NCI-H2196 treated with DMSO at 0.1 percent for 48 hours (cell line): Measurements from ENCODE around the gene YIPF7.
A peak's percentile ranks its signal among the peaks of the same experiment; 100 is the strongest.

Experiments used
- DNase-seq: peaks from one replicate; lab custom pipeline; 2025; ENCODE audit not compliant: unreplicated experiment; lab: John Stamatoyannopoulos, UW

The YIPF7 gene

DNA sequence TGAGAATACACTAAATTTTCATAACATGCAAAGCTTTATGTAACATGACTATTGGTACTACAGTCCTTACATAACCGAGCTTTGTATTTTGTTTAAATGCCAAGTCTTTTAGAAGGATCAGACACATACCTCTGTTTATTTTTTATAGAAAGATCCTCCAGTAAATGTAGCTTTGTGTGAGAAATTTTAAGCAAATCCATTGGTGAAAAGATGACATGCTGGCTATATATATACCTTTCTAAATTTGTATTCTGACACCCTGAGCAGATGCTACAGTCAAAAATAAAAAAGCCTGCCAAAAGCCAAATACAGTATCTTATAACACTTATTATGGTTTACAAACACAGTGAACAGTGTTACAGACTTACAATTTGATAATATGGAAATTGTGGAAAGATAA lies at the start of gene YIPF7:
TSS of gene YIPF7 (minus strand) at position 201 of the 400 bp plus-strand sequence. CDS start 1,525 bp downstream, outside the sequence.
- no peak for DNase-seq

DNA sequence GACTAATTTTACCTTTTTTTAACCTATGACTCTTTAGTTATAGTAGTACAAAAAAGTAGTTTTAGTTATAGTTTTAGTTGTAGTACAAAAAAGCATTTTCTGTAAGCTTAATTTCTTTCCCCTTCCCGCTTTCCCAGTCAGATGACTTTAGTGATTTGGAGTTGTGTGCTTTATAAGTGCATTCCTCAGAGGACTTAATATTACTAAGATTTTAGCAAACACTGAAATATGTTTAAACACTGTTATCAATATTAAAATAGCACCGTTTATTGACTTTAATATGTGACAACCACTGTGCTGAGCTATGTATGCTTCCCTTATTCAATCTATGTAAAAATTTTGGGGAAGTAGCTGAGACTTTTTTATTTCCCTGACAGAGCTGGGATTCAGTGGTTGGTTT lies 49.6 kb upstream of the YIPF7 start:
- DNase-seq, result no peak

DNA sequence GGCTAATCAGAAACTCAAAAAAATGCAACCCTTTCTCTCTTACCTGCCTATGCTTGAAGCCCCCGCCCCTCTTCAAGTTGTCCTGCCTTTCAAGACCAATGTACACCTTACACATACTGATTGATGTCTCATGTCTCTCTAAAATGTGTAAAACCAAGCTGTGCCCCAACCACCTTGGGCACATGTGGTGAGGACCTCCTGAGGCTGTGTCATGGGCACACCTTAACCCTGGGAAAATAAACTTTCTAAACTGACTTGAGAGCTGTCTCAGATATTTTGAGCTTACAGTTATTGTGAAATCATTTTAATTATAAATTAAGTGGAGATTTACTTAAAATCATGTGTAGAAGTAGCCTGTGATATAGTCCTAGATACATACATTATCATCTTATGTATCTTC lies 49.0 kb upstream of the YIPF7 start:
- no peak for DNase-seq

DNA sequence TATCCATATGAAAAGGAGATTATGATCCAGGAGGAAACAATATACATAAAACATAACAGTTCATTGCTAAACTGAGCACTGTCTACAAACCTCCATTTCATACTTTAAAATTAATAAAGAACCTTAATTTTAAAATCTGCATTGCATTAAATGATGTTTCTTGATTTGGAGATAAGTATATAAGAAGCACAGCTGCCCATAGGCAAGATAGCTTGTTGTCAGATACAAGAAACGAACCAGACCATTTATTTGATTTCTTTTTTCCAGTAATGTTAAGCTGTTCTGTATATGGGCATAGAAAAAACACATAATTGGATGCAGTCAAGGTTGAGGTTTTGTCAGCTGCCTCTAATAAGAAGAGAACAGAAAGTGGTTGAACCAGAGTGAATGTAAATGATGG lies 33.2 kb upstream of the YIPF7 start:
- no peak for DNase-seq

DNA sequence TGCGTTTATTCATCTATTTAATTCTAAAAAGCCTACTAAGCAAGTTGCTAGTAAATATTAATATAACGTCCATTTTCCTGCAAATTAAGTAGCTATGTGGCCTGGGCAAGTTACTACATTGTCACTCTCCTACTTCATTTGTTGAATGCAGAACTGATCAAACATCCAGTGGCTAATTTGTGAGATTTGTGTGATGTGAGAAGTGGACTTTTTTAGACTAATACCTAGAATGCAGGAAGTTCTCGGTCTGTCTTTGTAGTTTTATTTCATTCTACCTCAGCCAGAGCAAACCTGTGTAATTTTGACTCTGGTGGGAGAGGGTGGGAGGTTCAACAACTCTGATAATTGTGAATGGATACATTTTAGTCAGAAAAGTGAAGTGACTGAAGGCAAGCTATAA lies 27.6 kb upstream of the YIPF7 start:
- DNase-seq, result no peak

DNA sequence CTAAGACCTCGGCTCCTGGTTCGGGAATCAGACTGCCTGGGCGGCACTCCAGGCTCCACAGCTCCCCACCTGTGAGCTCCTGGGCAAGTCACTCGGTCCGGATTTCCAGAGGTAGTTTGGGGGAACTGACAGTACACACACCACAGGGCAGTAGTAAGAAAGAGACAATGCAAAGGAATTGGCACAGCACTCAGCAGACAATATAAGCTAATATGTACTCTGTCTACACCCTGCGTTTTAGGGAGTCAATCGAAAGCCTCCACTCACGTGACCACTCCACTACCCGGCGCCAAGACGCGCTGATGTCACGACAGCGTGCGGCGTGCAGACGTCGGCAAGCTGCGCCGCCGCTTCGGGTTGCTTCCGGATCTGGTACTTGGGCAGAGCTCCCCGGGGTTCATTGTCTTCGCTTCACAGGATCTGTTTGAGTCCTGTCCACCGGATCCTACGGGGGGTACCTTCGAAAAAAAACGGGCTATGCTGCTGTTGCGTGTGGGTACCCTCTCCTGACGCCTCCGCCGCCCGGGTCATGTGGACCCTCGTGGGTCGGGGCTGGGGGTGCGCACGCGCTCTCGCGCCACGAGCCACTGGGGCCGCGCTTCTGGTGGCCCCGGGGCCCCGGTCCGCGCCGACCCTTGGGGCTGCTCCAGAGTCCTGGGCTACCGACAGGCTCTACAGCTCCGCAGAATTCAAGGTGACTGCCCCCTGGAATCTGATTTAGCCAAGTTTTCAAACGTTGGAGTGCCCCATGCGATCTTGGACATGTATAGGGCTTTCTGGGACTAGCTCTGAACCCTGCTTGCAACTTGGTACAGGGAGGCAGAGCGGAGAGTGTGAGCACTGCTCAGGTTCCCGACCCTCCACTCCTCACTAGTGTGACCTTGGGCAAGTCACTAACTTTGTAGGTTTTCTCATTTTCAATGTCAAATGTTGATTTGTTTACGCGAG lies 26.9 kb upstream of the YIPF7 start, which contains the start of gene GUF1:
TSS of gene GUF1 (plus strand) at position 327 of the 948 bp plus-strand sequence. CDS start at position 530, 203 bp downstream.
- peak; percentile 79 for DNase-seq

DNA sequence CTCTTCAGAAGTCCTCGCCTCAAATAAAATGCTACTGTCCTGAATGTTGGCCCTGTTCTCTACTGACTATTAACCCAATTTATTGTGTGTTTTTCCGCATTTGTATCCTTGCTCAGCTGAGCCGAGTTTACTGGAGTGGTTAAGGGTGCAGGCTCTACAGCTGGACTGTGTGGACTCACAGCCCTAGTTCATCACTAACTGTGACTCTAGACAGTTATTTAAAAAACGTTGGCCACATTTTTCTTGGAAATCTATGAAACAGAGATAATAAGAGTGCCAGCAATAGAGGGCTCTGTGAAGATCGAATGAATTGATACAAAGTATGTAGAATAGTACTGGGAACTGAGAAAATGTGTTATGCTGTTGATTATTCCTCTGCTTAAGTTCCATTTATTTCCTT lies 23.9 kb upstream of the YIPF7 start:
- no peak for DNase-seq

DNA sequence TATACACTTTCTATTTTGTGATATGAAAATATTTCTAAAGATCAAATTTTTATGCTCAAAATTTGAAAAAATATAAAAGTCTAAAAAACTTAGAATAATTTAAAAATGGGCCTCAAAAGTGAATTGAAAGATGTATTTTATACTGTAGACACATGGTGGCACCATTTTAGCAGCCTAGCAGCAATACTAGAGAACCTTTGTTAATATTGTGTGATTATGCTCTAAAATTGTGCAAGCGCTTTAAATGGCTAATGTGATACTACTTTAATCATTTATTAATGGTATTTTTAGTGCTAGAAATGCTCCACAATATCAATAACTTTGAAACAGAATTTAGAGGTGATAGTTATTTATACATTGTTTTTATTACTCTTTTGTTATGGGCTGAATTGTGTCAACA lies 23.0 kb upstream of the YIPF7 start:
- no peak for DNase-seq

DNA sequence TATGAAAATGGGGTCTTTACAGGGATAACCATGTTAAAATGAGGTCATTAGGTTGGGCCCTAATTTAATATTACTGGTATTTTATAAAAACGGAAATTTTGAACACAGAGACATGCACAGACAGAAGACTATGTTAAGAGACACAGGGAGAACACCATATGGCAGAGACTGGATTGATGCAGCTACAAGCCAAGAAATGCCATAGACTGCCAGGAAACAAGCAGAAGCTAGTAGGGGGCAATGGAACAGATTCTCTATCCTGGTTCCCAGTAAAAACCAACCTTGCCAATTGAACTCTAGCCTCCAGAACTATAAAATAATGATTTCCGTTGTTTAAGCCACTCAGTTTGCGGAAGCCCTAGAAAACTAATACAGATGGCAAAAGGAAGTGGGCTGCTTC lies 20.2 kb upstream of the YIPF7 start:
- no peak for DNase-seq

DNA sequence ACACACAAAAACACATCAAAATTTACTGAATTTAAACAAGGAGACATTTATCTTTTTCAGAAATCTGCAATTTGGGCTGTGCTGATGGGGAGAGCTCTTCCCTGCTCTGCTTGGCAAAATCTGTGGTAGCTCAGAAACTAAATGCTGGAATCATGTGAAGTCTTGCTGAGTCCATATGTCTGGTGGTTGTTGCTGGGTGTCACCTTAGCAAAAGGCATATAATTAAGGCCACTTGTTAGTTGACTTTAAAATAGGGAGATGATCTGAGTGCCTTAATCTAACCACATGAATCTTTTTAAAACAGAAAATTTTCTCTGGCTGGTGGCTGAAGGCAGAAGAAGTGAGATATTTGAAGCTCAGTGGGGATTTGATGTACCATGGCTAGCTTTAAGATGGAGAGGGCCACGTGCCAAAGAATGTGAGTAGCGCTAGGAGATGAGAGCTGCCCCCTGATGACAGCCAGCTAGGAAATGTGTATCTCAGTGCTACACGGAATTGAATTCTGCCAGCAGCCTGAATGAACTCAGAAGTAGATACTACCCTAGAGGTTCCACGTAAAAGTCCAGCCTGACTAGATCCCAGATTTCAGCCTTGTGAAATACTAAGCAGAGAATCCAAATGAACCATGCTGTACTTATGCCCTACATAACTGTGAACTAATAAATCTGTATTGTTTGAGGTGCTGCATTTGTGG lies 19.2 kb upstream of the YIPF7 start:
- no peak for DNase-seq

DNA sequence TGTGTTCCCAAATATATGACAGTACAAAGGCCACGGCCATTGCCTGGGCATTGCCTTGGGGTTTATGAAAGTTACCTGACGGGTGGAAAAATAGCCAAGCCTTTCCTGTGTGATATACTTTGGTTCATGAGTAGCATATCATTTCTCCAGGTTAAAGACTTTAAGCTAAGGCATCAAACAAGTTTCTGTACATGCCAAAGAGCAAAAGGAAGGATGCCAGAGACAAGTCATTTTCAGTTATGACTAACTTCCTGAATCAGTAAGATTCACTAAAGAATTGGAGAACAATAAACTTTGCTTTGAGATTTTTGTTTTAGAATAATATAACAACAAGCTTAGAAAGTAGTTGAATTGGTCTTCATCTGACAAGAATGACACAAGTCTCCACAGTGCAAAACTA lies 17.1 kb upstream of the YIPF7 start:
- DNase-seq, result no peak

DNA sequence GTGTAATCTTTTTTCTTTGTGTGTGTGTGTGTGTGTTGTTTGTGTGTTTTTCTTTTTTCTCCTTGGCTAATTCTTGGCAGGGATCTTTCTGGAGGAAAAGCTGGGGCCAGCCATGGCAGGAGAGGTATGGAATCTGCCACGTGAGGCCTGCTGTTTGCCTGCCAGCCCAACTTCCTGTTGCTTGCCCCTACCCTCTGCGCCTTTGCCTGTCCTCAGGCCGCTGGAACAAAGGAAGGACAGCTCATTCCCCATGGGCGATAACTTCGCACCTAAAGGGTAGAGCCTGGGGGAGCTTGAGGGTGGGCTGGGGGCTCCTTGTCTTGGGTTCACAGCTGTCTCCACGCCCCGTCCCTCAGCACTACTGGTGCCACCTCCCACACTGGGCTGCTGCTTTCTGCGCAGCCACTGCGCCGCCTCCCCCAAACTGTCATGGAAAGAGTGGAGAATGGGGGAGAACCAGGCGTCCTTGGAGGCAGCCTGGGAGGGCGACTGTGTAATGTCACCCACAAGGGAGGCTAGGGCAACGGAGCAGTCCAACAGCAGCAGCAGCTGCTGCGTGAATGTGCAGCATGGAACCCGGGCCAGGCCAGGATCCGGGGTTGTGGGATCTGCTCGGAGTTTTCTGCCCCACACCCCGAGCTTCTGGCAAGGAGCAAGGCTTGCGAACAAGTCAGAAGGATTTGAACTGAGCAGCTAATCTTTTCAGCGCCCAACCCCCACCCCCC lies 12.3 kb upstream of the YIPF7 start:
- DNase-seq, result no peak

DNA sequence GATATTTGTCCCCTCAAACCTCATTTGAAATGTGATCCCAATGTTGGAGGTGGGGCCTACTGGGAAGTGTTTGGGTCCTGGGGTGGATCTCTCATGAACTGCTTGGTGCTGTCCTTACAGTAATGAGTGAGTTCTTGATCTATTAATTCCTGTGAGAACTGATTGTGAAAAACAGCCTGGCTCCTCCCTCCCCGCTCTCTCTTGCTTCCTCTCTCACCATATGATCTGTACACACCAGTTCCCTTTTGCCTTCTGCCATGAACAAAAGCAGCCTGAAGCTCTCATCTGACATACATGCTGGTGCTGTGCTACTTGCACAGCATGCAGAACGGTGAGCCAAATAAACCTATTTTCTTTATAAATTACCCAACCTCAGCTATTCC lies 11.2 kb upstream of the YIPF7 start:
- DNase-seq, result no peak

DNA sequence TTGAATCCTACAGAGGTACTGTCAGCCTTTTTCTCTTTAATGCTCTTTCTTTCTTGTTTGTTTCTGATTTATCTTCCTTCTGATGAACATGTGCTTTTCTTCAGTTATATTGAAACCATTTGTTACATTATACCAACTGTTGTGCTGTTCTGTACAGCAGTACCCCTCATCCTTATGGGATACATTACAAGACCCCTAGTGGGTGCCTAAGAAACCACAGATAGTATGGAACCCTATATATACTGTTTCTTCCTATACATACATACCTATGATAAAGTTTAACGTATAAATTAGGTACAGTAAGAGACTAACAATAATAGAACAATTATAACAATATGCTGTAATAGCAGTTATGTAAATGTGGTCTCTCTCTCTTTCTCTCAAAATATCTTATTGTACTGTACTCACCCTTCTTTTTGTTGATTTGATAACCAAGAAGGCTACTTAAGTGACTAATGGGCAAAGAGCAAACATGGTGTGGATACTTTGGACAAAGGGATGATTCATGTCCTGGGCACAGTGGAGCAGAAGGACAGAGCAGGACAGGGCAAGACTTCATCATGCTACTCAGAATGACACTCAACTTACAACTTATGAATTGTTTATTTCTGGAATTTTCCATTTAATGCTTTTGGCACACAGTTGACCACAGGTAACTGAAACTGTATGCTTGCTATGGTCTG lies 10.7 kb upstream of the YIPF7 start:
- DNase-seq, result no peak

DNA sequence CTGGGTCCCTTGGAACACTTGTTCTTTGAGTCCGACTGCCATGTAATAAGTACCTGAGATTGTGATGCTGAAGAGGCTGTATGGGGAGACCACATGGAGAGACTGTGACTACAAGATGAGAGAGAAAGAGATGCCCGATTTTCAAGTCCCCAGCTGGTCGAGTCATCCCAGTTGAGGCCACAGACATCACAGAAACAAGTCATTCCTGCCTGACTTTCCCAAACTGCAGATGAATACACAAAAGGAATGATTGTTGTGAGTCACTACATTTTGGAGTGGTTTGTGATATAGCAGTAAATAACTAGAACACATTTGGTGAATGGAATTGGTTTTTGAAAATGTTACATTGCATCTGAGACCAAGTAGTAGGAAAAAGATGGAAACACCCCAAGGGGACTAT lies 9.0 kb upstream of the YIPF7 start:
- no peak for DNase-seq

DNA sequence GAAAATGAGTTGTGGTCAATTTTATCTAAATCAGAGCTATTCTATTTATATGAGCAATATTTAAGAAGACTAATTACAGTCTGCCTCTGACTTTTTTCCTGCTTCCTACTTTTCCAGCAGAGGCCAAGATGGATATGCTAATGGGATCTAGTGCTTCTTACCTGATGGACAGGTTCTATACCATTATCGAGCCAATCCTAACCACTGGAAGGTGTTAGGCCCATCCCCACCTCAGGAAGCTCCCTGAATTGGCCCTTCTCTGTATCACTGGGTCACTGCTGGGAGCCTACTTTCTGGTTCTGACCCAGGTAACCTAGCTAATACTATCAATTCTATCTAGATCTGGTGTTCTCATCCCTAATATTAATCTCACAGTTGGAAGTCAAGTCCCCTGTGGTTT lies 577 bp upstream of the YIPF7 start:
- DNase-seq, result no peak

DNA sequence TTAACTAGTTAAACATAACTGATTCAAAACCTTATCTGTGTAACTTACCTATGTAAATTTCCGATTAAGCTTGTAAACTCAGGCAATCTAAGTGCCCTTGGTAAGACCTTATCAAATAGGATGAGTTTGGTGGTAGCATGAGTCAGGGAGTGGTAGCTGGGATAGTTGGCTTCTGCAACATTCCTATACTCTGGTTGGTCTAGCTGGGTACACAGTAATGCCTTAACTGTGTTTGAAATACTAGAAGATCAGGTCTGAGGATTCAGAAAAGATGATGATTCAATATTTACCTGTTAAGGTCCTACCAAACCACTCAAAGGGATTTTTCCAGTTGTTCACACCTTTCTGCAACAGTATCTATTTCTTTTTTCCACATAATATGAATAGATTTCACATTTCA lies 5.3 kb downstream of the YIPF7 start:
- no peak for DNase-seq

DNA sequence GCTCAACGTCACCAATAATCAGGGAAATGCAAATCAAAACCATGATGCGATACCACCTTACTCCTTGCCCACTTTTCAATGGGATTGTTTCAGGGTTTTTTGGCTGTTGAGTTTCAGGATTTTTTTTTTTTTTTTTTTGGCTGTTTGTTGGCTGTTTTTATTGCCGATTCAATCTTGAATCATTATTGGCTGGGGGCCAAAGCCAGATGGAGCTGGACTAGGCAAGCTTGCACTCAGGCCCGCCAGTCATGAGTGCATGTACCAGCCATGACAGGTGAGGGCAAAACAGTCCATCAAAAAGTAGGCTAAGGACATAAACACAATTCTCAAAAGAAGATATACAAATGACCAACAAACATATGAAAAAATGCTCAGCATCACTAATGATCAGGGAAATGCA lies 13.3 kb downstream of the YIPF7 start:
- DNase-seq, result no peak

DNA sequence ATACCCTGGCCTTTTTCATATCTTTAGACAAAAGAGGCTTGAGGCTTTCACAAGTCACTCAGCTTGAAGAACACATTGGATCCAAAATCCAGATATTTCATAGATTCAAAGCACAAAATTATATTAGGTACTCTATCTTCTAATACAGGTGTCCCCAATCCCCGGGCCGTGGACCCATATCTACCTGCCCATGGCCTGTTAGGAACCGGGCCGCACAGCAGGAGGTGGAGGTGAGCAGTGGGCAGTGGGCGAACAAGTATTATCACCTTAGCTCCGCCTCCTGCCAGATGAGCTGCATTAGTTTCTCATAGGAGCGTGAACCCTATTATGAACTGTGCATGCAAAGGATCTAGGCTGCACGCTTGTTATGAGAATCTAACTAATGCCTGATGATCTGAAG lies 18.7 kb downstream of the YIPF7 start:
- no peak for DNase-seq

DNA sequence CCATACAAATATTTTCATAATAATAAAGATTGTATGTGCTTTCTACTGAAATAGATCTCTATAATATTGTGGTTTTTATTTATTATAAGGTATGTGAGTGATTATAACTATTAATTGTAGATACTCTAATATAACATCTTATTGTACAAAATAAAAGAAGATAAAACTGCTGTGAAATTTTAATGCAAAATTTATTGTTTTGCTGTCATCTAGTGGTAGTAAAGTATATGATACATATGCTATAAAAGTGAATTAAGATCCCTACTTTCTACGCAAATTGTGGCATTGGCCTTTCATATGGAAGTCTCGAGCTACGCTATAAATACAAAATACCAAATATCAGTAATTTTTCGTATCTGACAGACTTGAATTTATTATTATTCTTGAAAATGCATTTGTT lies 19.3 kb downstream of the YIPF7 start:
- no peak for DNase-seq

DNA sequence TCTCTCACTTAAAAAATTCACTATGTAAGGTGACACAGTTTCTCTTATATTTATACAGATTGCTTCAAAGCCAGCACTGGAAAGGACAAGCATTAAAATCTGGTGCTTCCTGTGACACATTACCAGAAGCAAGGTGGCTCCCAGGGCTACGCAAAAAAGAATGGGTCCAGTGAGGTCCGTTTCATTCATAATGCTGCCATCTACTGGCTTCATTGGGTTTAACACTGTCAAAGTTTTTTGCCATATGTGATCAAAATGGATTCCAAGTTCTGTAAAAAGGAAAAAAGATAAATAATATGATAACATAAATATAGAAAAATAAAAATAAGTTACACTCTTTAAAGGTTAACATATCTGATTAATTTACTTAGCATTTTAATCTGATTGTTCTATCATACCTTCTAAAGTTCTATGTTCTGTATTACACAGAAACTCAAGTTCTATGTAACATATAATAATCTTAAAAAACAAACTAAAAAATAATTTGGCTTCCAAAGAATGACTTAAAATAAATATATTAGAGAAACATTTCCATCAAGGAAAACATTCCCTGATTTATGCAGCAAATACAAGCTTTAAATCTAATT lies 22.1 kb downstream of the YIPF7 start:
- peak; percentile 21 for DNase-seq
